ENCODE results near the gene PLEKHA8. TPM values are rescaled to one million over a fixed set of nuclear protein-coding genes. Genes with fewer than 3 reads are reported as not detected.
A peak's percentile ranks its signal among the peaks of the same experiment; 100 is the strongest.

Gene PLEKHA8
- total and polyA plus RNA-seq, 2 of the 8 experiments (the other 6 are each of a cell fraction or from before 2014, with no cell fraction given): 10.7 to 44.0 TPM

GRCh38 chr7:29998489-29998888 lies 29.7 kb upstream of the PLEKHA8 start (continued):
- TF ChIP-seq CHD7 (IDR thresholded peaks at IDR 0.05; ENCODE audit: insufficient replicate concordance, low read length) (no peak), MAFK (IDR thresholded peaks at IDR 0.05; ENCODE audit: low read depth, low read length) (peak; percentile 57; the same call in 1 of the 2 replicates)
